ENCODE measurements around the gene ETS1. TPM values are rescaled to one million over a fixed set of nuclear protein-coding genes. Genes with fewer than 3 reads are reported as not detected.

The ETS1 gene
- total RNA-seq, 1 donor = 67.3 TPM

GRCh38 chr11:128469220-128469619 is 118.1 kb downstream of the ETS1 start:
- Histone ChIP-seq H3K27ac (ENCODE audit: low read depth, low read length) (peak overlapping the region; percentile 96), H3K27me3 (ENCODE audit: insufficient read depth, low read length) (no peaks in the 10 kb centered on the region), H3K4me2 (ENCODE audit: insufficient read depth, low read length) (no peak overlapping the region), H2AFZ (ENCODE audit: low read length) (no peak overlapping the region), H4K20me1 (ENCODE audit: insufficient read depth, low read length) (peaks cover 13% of the 10 kb centered on the region), H3K36me3 (ENCODE audit: insufficient read depth, low read length) (peaks cover 52% of the 10 kb centered on the region), H3K4me3 (ENCODE audit: insufficient read depth, low read length) (no peak overlapping the region), H3K4me1 (ENCODE audit: insufficient read depth, low read length) (peaks cover 60% of the 10 kb centered on the region), H3K79me2 (ENCODE audit: insufficient read depth, low read length) (peaks cover 95% of the 10 kb centered on the region), H3K9me3 (ENCODE audit: low read depth, low read length) (no peaks in the 10 kb centered on the region)
- no peak for TF ChIP-seq CTCF (IDR thresholded peaks at IDR 0.05; ENCODE audit: extremely low read depth, low read depth, low read length)
- DNase-seq (ENCODE audit: insufficient read length, low spot score, missing footprints) = no peak

GRCh38 chr11:128468111-128468510 is 119.2 kb downstream of the ETS1 start:
- Histone ChIP-seq H4K20me1 (ENCODE audit: insufficient read depth, low read length) (peaks cover 5% of the 10 kb centered on the region), H3K4me3 (ENCODE audit: insufficient read depth, low read length) (no peak overlapping the region), H3K4me1 (ENCODE audit: insufficient read depth, low read length) (peaks cover 62% of the 10 kb centered on the region), H3K27ac (ENCODE audit: low read depth, low read length) (peak overlapping the region; percentile 96), H3K27me3 (ENCODE audit: insufficient read depth, low read length) (no peaks in the 10 kb centered on the region), H2AFZ (ENCODE audit: low read length) (no peak overlapping the region), H3K36me3 (ENCODE audit: insufficient read depth, low read length) (peaks cover 46% of the 10 kb centered on the region), H3K9me3 (ENCODE audit: low read depth, low read length) (no peaks in the 10 kb centered on the region), H3K4me2 (ENCODE audit: insufficient read depth, low read length) (peak overlapping the region; percentile 49), H3K79me2 (ENCODE audit: insufficient read depth, low read length) (peaks cover 89% of the 10 kb centered on the region)
- no peak for DNase-seq (ENCODE audit: insufficient read length, low spot score, missing footprints)
- no peak for TF ChIP-seq CTCF (IDR thresholded peaks at IDR 0.05; ENCODE audit: extremely low read depth, low read depth, low read length)

- Histone ChIP-seq H3K4me2 (ENCODE audit: insufficient read depth, low read length) (peak overlapping the region; percentile 49), H2AFZ (ENCODE audit: low read length) (no peak overlapping the region), H3K27ac (ENCODE audit: low read depth, low read length) (peak overlapping the region; percentile 96), H3K79me2 (ENCODE audit: insufficient read depth, low read length) (peaks cover 89% of the 10 kb centered on the region), H4K20me1 (ENCODE audit: insufficient read depth, low read length) (peaks cover 5% of the 10 kb centered on the region), H3K27me3 (ENCODE audit: insufficient read depth, low read length) (no peaks in the 10 kb centered on the region), H3K9me3 (ENCODE audit: low read depth, low read length) (no peaks in the 10 kb centered on the region), H3K36me3 (ENCODE audit: insufficient read depth, low read length) (peaks cover 47% of the 10 kb centered on the region), H3K4me1 (ENCODE audit: insufficient read depth, low read length) (peaks cover 64% of the 10 kb centered on the region), H3K4me3 (ENCODE audit: insufficient read depth, low read length) (no peak overlapping the region)
- peak; percentile 94 for DNase-seq (ENCODE audit: insufficient read length, low spot score, missing footprints)
- peak; percentile 32 for TF ChIP-seq CTCF (IDR thresholded peaks at IDR 0.05; ENCODE audit: extremely low read depth, low read depth, low read length)
Observed at GRCh38 chr11:128467610-128468041, 119.7 kb downstream of the ETS1 start.

- no peak for DNase-seq (ENCODE audit: insufficient read length, low spot score, missing footprints)
- TF ChIP-seq CTCF (IDR thresholded peaks at IDR 0.05; ENCODE audit: extremely low read depth, low read depth, low read length) = no peak
- Histone ChIP-seq H3K79me2 (ENCODE audit: insufficient read depth, low read length) (peaks cover 88% of the 10 kb centered on the region), H3K4me3 (ENCODE audit: insufficient read depth, low read length) (no peak overlapping the region), H3K27ac (ENCODE audit: low read depth, low read length) (peak overlapping the region; percentile 96), H3K27me3 (ENCODE audit: insufficient read depth, low read length) (no peaks in the 10 kb centered on the region), H3K4me1 (ENCODE audit: insufficient read depth, low read length) (peaks cover 58% of the 10 kb centered on the region), H3K9me3 (ENCODE audit: low read depth, low read length) (no peaks in the 10 kb centered on the region), H3K4me2 (ENCODE audit: insufficient read depth, low read length) (peak overlapping the region; percentile 21), H4K20me1 (ENCODE audit: insufficient read depth, low read length) (peaks cover 5% of the 10 kb centered on the region), H2AFZ (ENCODE audit: low read length) (no peak overlapping the region), H3K36me3 (ENCODE audit: insufficient read depth, low read length) (peaks cover 50% of the 10 kb centered on the region)
Observed at GRCh38 chr11:128467041-128467440, 120.3 kb downstream of the ETS1 start.
